Pancreas (tissue), 10 donors: ENCODE results near the gene PLXNB1. TPM values are rescaled to one million over a fixed set of nuclear protein-coding genes. Genes with fewer than 3 reads are reported as not detected.
A peak's percentile ranks its signal among the peaks of the same experiment; 100 is the strongest.

Source experiments
- ATAC-seq, 4 donors: fragments of 200-7000 bp; cut with Tn5 transposase; one replicate each; pipeline versions ENCODE4 v1.8.0 to v1.9.1; 2020; ENCODE audit warnings: mild to moderate bottlenecking in 4 of 4, moderate library complexity in 4 of 4
- DNase-seq, 6 donors: peaks; one replicate each; pipeline ENCODE4 v3.0.0-alpha.2; 2020
- FAIRE-seq: peaks from 2 replicates; lab custom pipeline; 2012; peaks lifted over from hg19 to GRCh38; lab: Jason Lieb, UNC
- H3K27ac ChIP-seq, 4 donors: fragments of 200-600 bp; sonication (generic); 1 replicate in 3 of 4; 2 replicates in 1 of 4; pipeline versions ENCODE4 v1.5.0 to v1.8.0; 2020
- H3K27me3 ChIP-seq, 4 donors: fragments of 200-600 bp; one replicate each; pipeline ENCODE4 v1.8.0; 2021
- H3K36me3 ChIP-seq, 3 donors: fragments of 200-600 bp; sonication (generic) in 1 of 3; one replicate each; pipeline versions ENCODE4 v1.5.0 to v1.8.0; 2020 to 2021
- H3K4me1 ChIP-seq, 3 donors: fragments of 200-600 bp; one replicate each; pipeline ENCODE4 v1.8.0; 2021
- H3K4me3 ChIP-seq, 4 donors: fragments of 200-600 bp; sonication (generic) in 2 of 4; one replicate each; pipeline versions ENCODE4 v1.5.0 to v1.8.0; 2020 to 2021
- H3K9me3 ChIP-seq, 4 donors: fragments of 200-600 bp; one replicate each; pipeline ENCODE4 v1.8.0; 2021
- CTCF ChIP-seq, 4 donors: fragments of 200-600 bp; sonication (generic) in 3 of 4; IDR thresholded peaks; one replicate each; pipeline versions ENCODE4 v1.5.0 to v1.8.0; 2021; ENCODE audit warnings: antibody characterized with exemption in 4 of 4
- WGBS, 2 donors: extraction: QIAGEN DNeasy Blood & Tissue Kit; methylation state at CpG; one replicate each; pipeline ENCODE4 v1.1.7; 2013; 5-methylcytosine and 5-hydroxymethylcytosine counted together
- intact Hi-C, 3 donors: fragments of 100-400 bp; cut with DNase I; formaldehyde crosslinking; loops; one replicate each; pipeline versions ENCODE4 v1.11.1 to v1.14.2; 2022
- polyA plus RNA-seq, 2 donors: library from polyadenylated mRNA; stranded (reverse); fragments of 200-250 nt; gene quantifications; one replicate each; pipeline ENCODE4 v1.2.3, GENCODE V29; 2013
- total RNA-seq, 6 donors: library from RNA; stranded (reverse); fragmentation: NEBNext Ultra II Directional in 4 of 6; extraction: Animal tissue kit (Norgen Biotek cat#: 25700) in 4 of 6; gene quantifications; one replicate each; pipeline versions ENCODE4 v1.2.1 to v1.2.4, GENCODE V29; 2021 to 2023
- donor health status: healthy with polysubstance abuse.
- donor health status: DM: no; HTN: no; CAD: no; lungs with moderate emphysema.
- donor health status: DM: no; HTN: no; CAD: no.
- donor health status: control.
- donor health status: control.
- donor health status: Bipolar disorder and iron deficiency.
- donor health status: DM: yes; HTN: yes; CAD: no.
- donor health status: DM: no; HTN: no; CAD: no.
- donor health status: DM: no; HTN: no; CAD: no.
- donor health status: DM: yes; HTN: yes; CAD: no.

Gene PLXNB1
- total and polyA plus RNA-seq, 8 donors, result 47.8 to 372 (median 74.3) TPM

GRCh38 chr3:48395714-48396113 lies 34.2 kb downstream of the PLXNB1 start:
- Histone ChIP-seq H3K4me3 (no peak overlapping the region), H3K9me3 (no peaks in the 10 kb centered on the region), H3K36me3 (peaks cover 0 to 5% (median 0%) of the 10 kb centered on the region in 3 donors), H3K27me3 (no peaks in the 10 kb centered on the region), H3K4me1 (peaks cover 5 to 11% (median 11%) of the 10 kb centered on the region in 3 donors), H3K27ac (no peak overlapping the region)
- TF ChIP-seq CTCF (IDR thresholded peaks at IDR 0.05), result no peak
- 77 to 81% methylated on average over 3 of the region's 3 CpGs for WGBS, 2 donors
- ATAC-seq (no peak), FAIRE-seq (no peak), DNase-seq (peak in 1 of 6 donors; percentile 12)
- intact Hi-C loops, result loop anchor here in 1 of 3 donors (10.0 kb wide), 1 partner anchor 121 kb away; no protein-coding TSS in a partner anchor

- no peak for DNase-seq
- no peak for FAIRE-seq
- Histone ChIP-seq H3K9me3 (no peaks in the 10 kb centered on the region), H3K4me3 (no peak overlapping the region), H3K27me3 (no peaks in the 10 kb centered on the region), H3K4me1 (peaks cover 5 to 6% (median 5%) of the 10 kb centered on the region in 3 donors), H3K36me3 (peaks cover 0 to 5% (median 0%) of the 10 kb centered on the region in 3 donors), H3K27ac (no peak overlapping the region)
- WGBS, 2 donors, result 90 to 95% methylated on average over 2 of the region's 2 CpGs
- no peak for TF ChIP-seq CTCF (IDR thresholded peaks at IDR 0.05)
- intact Hi-C loops, result loop anchor here in 1 of 3 donors (10.0 kb wide), 1 partner anchor 120 kb away; no protein-coding TSS in a partner anchor
- no peak for ATAC-seq
Observed at GRCh38 chr3:48394391-48394790, 35.5 kb downstream of the PLXNB1 start.

- Histone ChIP-seq H3K27me3 (no peaks in the 10 kb centered on the region), H3K4me1 (no peaks in the 10 kb centered on the region), H3K9me3 (no peaks in the 10 kb centered on the region), H3K36me3 (peaks cover 0 to 4% (median 0%) of the 10 kb centered on the region in 3 donors), H3K27ac (no peak overlapping the region), H3K4me3 (no peak overlapping the region)
- TF ChIP-seq CTCF (IDR thresholded peaks at IDR 0.05), result no peak
- FAIRE-seq, result no peak
- intact Hi-C loops, result no loop called here
- no peak for ATAC-seq
- no peak for DNase-seq
- WGBS, 2 donors, result 68 to 72% methylated on average over 2 of the region's 2 CpGs
Observed at GRCh38 chr3:48388966-48389365, 40.9 kb downstream of the PLXNB1 start.

- H3K36me3 ChIP-seq, result peaks cover 0 to 4% (median 0%) of the 10 kb centered on the region in 3 donors
- FAIRE-seq (no peak), ATAC-seq (no peak), DNase-seq (no peak)
- no peak overlapping the region for H3K27ac ChIP-seq
- TF ChIP-seq CTCF (IDR thresholded peaks at IDR 0.05), result no peak
- H3K4me3 ChIP-seq, result no peak overlapping the region
- H3K9me3 ChIP-seq, result no peaks in the 10 kb centered on the region
- no peaks in the 10 kb centered on the region for H3K4me1 ChIP-seq
- no peaks in the 10 kb centered on the region for H3K27me3 ChIP-seq
- intact Hi-C loops, result no loop called here
Observed at GRCh38 chr3:48387634-48388033, 42.3 kb downstream of the PLXNB1 start.

- Histone ChIP-seq H3K27me3 (no peaks in the 10 kb centered on the region), H3K36me3 (no peaks in the 10 kb centered on the region), H3K4me1 (peaks cover 0 to 30% (median 8%) of the 10 kb centered on the region in 3 donors), H3K9me3 (no peaks in the 10 kb centered on the region), H3K27ac (peak overlapping the region; percentile 63 to 82 (median 80)), H3K4me3 (peak overlapping the region in 3 of 4 donors; percentile 2 to 34 (median 21))
- TF ChIP-seq CTCF (IDR thresholded peaks at IDR 0.05), result no peak
- DNase-seq, result no peak
- 30% methylated on average over 5 of the region's 5 CpGs for WGBS, 2 donors
- intact Hi-C loops, result no loop called here
- peak; percentile 12 to 46 (median 24) for ATAC-seq
- no peak for FAIRE-seq
Observed at GRCh38 chr3:48372862-48373435, 56.9 kb downstream of the PLXNB1 start.
